K562 (cell line): ENCODE data around the gene MTOR. TPM values are rescaled to one million over a fixed set of nuclear protein-coding genes. Genes with fewer than 3 reads are reported as not detected.

ENCODE experiments used
- ATF1 ChIP-seq, 2 experiments: fragments of 450-650 bp in 1 of 2; IDR thresholded peaks; 2 replicates each; pipeline ENCODE4 v1.6.1; 2016; ENCODE audit warnings: missing compliant biosample characterization in 1 of 2, missing genetic modification characterization in 1 of 2
- ATF7 ChIP-seq: fragments of 450-650 bp; IDR thresholded peaks from 2 replicates; pipeline ENCODE4 v1.7.1; 2014; ENCODE audit warnings: mild to moderate bottlenecking, moderate library complexity
- CBX3 ChIP-seq, 2 experiments: IDR thresholded peaks; 1 replicate in 1 of 2; 2 replicates in 1 of 2; pipeline ENCODE4 v1.6.1; 2012; ENCODE audit warnings: inconsistent platforms in 2 of 2, low read length in 2 of 2, borderline replicate concordance in 1 of 2, control low read depth in 1 of 2
- FOXJ3 ChIP-seq: sonication (generic); formaldehyde crosslinking; IDR thresholded peaks from 2 replicates; pipeline ENCODE4 v1.4.0; 2020; ENCODE audit warnings: mild to moderate bottlenecking, missing genetic modification reagents
- KDM5B ChIP-seq: fragments of 200-600 bp; sonication (generic); IDR thresholded peaks from 2 replicates; pipeline ENCODE4 v1.6.1; 2012; ENCODE audit warnings: low read depth, mild to moderate bottlenecking, moderate library complexity, low read length, control low read depth, inconsistent platforms; ENCODE audit not compliant: insufficient replicate concordance
- SMAD3 ChIP-seq: fragments of 450-650 bp; formaldehyde crosslinking; conservative IDR thresholded peaks from 2 replicates; pipeline ENCODE4 v1.4.0; 2020; ENCODE audit warnings: mild to moderate bottlenecking
- TRIM28 ChIP-seq: fragments of 450-650 bp; IDR thresholded peaks from 2 replicates; pipeline ENCODE4 v1.6.1; 2017
- ZNF3 ChIP-seq: fragments of 250-450 bp; sonication (Bioruptor Pico); IDR thresholded peaks from 2 replicates; pipeline ENCODE4 v1.5.0; 2021; ENCODE audit warnings: mild to moderate bottlenecking, moderate library complexity
- ZNF644 ChIP-seq: fragments of 200-800 bp; sonication (Bioruptor generic); IDR thresholded peaks from 2 replicates; pipeline ENCODE4 v1.6.1; 2016; ENCODE audit warnings: low read depth, missing genetic modification characterization, missing compliant biosample characterization
- polyA plus RNA-seq, 8 experiments: library from polyadenylated mRNA; depleted of rRNA in 4 of 8; stranded (reverse) in 5 of 8; unstranded in 3 of 8; fragments of >200 nt; fragmentation: Nextera tagmentation in 2 of 8; fragmentation: Illumina TruSeq in 1 of 8; extraction: Ambion mirVana in 2 of 8; extraction: Trizol in 1 of 8; gene quantifications; 2 replicates each; pipeline versions ENCODE4 v1.2.1 to v1.2.3, GENCODE V29; 2011 to 2014; ENCODE audit warnings: inconsistent platforms in 1 of 8, missing spikeins in 1 of 8
- total RNA-seq, 7 experiments: library from RNA; depleted of rRNA in 6 of 7; stranded (reverse); fragments of >200 nt in 6 of 7; fragmentation: Illumina TruSeq in 2 of 7; extraction: Trizol in 2 of 7; gene quantifications; 2 replicates each; pipeline versions ENCODE4 v1.2.1 to v1.2.3, GENCODE V29; 2011 to 2021; ENCODE audit warnings: low replicate concordance in 1 of 7
- TF ChIP-seq, protein P1 (sequence below): fragments of 450-650 bp; IDR thresholded peaks from 2 replicates; pipeline ENCODE4 v1.6.1; 2018; ENCODE audit not compliant: partially characterized antibody
- TF ChIP-seq, protein P2 (sequence below): fragments of 250-450 bp; sonication (Bioruptor Pico); IDR thresholded peaks from 2 replicates; pipeline ENCODE4 v1.4.0; 2020; ENCODE audit warnings: mild to moderate bottlenecking, moderate library complexity
- TF ChIP-seq, protein P3 (sequence below): sonication (generic); formaldehyde crosslinking; IDR thresholded peaks from 2 replicates; pipeline ENCODE4 v1.8.0; 2023; ENCODE audit warnings: mild to moderate bottlenecking, missing genetic modification reagents

Gene MTOR
- total and polyA plus RNA-seq, 9 of the 15 experiments (the other 6 are each of a cell fraction or from before 2014, with no cell fraction given) = 11.4 to 71.4 (median 52.2) TPM

DNA sequence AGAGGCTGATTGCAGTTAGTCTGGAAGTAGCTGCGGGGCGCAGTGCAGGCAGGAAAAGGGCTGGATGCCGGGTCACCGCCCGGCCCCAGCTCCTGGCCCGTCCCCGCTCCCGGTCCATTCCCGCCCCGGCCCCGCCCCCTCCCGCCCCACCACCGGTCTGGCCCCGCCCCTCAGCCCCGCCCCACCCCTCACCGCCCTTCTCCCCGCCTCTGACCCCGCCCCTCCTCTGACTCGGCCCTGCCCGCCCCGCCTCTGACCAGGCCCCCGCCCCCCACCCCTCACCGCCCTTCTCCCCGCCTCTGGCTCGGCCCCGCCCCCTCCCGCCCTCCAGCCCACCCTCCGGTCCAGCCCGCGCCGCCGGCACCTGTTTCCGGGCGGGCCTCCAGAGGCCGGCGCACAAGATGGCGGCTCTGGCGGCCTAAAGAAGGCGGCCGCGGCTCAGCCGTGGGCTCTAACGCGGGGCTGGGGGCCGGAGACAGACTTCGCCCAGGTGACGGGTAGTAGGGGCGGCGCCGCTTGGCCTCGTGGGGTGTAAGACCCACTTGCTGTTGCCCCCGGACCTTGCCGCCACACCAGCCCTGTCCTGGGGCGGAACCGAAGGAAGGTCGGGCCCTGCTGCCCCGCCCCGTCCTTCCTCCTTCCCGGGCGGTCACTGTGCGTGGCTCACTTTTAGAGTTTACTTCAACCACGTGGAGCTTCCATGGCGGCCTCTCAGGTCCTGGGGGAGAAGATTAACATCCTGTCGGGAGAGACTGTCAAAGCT, 10.7 kb upstream of the MTOR start, which contains the start of gene UBIAD1 (continued):
- TF ChIP-seq ZNF644 (tag) (peak; percentile 79), ATF7 (peak; percentile 85), ATF1 (CRISPR knock-in tag; IDR thresholded peaks at IDR 0.05) (no peak), ATF1 (tag; IDR thresholded peaks at IDR 0.05) (peak; percentile 79), CBX3 (IDR thresholded peaks at IDR 0.05; ENCODE audit: borderline replicate concordance in 1 of 2, low read length in 2 of 2) (no peak), SMAD3 (CRISPR knock-in tag) (no peak), TRIM28 (peak; percentile 52; the same call in 1 of the 2 replicates), FOXJ3 (no peak), KDM5B (peak; percentile 90), ZNF3 (CRISPR knock-in tag) (no peak)
- TF ChIP-seq, protein P1, sequence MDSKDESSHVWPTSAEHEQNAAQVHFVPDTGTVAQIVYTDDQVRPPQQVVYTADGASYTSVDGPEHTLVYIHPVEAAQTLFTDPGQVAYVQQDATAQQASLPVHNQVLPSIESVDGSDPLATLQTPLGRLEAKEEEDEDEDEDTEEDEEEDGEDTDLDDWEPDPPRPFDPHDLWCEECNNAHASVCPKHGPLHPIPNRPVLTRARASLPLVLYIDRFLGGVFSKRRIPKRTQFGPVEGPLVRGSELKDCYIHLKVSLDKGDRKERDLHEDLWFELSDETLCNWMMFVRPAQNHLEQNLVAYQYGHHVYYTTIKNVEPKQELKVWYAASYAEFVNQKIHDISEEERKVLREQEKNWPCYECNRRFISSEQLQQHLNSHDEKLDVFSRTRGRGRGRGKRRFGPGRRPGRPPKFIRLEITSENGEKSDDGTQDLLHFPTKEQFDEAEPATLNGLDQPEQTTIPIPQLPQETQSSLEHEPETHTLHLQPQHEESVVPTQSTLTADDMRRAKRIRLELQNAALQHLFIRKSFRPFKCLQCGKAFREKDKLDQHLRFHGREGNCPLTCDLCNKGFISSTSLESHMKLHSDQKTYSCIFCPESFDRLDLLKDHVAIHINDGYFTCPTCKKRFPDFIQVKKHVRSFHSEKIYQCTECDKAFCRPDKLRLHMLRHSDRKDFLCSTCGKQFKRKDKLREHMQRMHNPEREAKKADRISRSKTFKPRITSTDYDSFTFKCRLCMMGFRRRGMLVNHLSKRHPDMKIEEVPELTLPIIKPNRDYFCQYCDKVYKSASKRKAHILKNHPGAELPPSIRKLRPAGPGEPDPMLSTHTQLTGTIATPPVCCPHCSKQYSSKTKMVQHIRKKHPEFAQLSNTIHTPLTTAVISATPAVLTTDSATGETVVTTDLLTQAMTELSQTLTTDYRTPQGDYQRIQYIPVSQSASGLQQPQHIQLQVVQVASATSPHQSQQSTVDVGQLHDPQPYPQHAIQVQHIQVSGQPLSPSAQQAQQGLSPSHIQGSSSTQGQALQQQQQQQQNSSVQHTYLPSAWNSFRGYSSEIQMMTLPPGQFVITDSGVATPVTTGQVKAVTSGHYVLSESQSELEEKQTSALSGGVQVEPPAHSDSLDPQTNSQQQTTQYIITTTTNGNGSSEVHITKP = no peak
- TF ChIP-seq, protein P2, sequence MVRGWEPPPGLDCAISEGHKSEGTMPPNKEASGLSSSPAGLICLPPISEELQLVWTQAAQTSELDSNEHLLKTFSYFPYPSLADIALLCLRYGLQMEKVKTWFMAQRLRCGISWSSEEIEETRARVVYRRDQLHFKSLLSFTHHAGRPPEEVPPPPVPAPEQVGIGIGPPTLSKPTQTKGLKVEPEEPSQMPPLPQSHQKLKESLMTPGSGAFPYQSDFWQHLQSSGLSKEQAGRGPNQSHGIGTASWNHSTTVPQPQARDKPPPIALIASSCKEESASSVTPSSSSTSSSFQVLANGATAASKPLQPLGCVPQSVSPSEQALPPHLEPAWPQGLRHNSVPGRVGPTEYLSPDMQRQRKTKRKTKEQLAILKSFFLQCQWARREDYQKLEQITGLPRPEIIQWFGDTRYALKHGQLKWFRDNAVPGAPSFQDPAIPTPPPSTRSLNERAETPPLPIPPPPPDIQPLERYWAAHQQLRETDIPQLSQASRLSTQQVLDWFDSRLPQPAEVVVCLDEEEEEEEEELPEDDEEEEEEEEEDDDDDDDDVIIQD = no peak
- TF ChIP-seq, protein P3, sequence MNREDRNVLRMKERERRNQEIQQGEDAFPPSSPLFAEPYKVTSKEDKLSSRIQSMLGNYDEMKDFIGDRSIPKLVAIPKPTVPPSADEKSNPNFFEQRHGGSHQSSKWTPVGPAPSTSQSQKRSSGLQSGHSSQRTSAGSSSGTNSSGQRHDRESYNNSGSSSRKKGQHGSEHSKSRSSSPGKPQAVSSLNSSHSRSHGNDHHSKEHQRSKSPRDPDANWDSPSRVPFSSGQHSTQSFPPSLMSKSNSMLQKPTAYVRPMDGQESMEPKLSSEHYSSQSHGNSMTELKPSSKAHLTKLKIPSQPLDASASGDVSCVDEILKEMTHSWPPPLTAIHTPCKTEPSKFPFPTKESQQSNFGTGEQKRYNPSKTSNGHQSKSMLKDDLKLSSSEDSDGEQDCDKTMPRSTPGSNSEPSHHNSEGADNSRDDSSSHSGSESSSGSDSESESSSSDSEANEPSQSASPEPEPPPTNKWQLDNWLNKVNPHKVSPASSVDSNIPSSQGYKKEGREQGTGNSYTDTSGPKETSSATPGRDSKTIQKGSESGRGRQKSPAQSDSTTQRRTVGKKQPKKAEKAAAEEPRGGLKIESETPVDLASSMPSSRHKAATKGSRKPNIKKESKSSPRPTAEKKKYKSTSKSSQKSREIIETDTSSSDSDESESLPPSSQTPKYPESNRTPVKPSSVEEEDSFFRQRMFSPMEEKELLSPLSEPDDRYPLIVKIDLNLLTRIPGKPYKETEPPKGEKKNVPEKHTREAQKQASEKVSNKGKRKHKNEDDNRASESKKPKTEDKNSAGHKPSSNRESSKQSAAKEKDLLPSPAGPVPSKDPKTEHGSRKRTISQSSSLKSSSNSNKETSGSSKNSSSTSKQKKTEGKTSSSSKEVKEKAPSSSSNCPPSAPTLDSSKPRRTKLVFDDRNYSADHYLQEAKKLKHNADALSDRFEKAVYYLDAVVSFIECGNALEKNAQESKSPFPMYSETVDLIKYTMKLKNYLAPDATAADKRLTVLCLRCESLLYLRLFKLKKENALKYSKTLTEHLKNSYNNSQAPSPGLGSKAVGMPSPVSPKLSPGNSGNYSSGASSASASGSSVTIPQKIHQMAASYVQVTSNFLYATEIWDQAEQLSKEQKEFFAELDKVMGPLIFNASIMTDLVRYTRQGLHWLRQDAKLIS (CRISPR knock-in tag) = peak; percentile 92
